ENCODE results near the gene MMP11. TPM values are rescaled to one million over a fixed set of nuclear protein-coding genes. Genes with fewer than 3 reads are reported as not detected.

MMP11 gene
- total RNA-seq, 4 donors from 2014 or later: 4.5 to 7.3 (median 5.6) TPM

- WGBS, 2 donors: 79 to 89% methylated on average over 5 to 9 of the region's 9 CpGs
- H3K9me3 ChIP-seq: no peaks in the 10 kb centered on the region
- DNase-seq (ENCODE audit: low spot score in 2 of 2): no peak
- H3K4me3 ChIP-seq: no peak overlapping the region
- no peak overlapping the region for H3K27ac ChIP-seq
- peaks cover 0 to 16% (median 0%) of the 10 kb centered on the region in 3 donors for H3K36me3 ChIP-seq
- H3K4me1 ChIP-seq: peaks cover 0 to 56% (median 12%) of the 10 kb centered on the region in 4 donors
- no peak for TF ChIP-seq CTCF (IDR thresholded peaks at IDR 0.05)
- no peak for TF ChIP-seq POLR2A (IDR thresholded peaks at IDR 0.05)
- TF ChIP-seq EP300 (IDR thresholded peaks at IDR 0.05): no peak
- H3K27me3 ChIP-seq: no peaks in the 10 kb centered on the region
These were observed 7.5 kb upstream of the MMP11 start for GRCh38 chr22:23764899-23765881.

GRCh38 chr22:23767303-23767672 lies 5.4 kb upstream of the MMP11 start:
- DNase-seq (ENCODE audit: low spot score in 2 of 2): no peak
- TF ChIP-seq CTCF (IDR thresholded peaks at IDR 0.05): no peak
- WGBS, 2 donors: 0 to 12% methylated on average over 1 to 24 of the region's 27 CpGs
- H3K36me3 ChIP-seq: peaks cover 0 to 16% (median 0%) of the 10 kb centered on the region in 3 donors
- H3K4me1 ChIP-seq: peaks cover 0 to 73% (median 18%) of the 10 kb centered on the region in 4 donors
- peak overlapping the region; percentile 48 to 80 (median 67) for H3K4me3 ChIP-seq
- H3K9me3 ChIP-seq: no peaks in the 10 kb centered on the region
- H3K27ac ChIP-seq: peak overlapping the region; percentile 86 to 92 (median 89)
- H3K27me3 ChIP-seq: no peaks in the 10 kb centered on the region

- H3K9me3 ChIP-seq: no peaks in the 10 kb centered on the region
- peaks cover 0 to 16% (median 0%) of the 10 kb centered on the region in 3 donors for H3K36me3 ChIP-seq
- H3K27me3 ChIP-seq: no peaks in the 10 kb centered on the region
- peak; percentile 60 to 74 for DNase-seq (ENCODE audit: low spot score in 2 of 2)
- H3K27ac ChIP-seq: peak within 1 kb of the TSS; percentile 86 to 92 (median 89)
- 3% methylated on average over 35 to 39 of the region's 63 CpGs for WGBS, 2 donors
- TF ChIP-seq EP300 (IDR thresholded peaks at IDR 0.05): peak in 1 of 2 donors; percentile 81
- TF ChIP-seq POLR2A (IDR thresholded peaks at IDR 0.05): peak; percentile 62 to 81
- peak; percentile 76 to 95 (median 84) for TF ChIP-seq CTCF (IDR thresholded peaks at IDR 0.05)
- H3K4me3 ChIP-seq: peak within 1 kb of the TSS; percentile 48 to 80 (median 67)
- H3K4me1 ChIP-seq: peaks cover 0 to 75% (median 20%) of the 10 kb centered on the region in 4 donors
These were observed 4.7 kb upstream of the MMP11 start, which contains the start of gene CHCHD10 for GRCh38 chr22:23767673-23768548. TSS of gene CHCHD10 (minus strand) at chr22:23767972. CDS start at chr22:23767874, 98 bp downstream.

GRCh38 chr22:23769321-23769965 lies 3.2 kb upstream of the MMP11 start:
- peaks cover 0 to 76% (median 26%) of the 10 kb centered on the region in 4 donors for H3K4me1 ChIP-seq

More at GRCh38 chr22:23769321-23769965, 3.2 kb upstream of the MMP11 start:
- Histone ChIP-seq H3K27ac (no peak overlapping the region), H3K27me3 (no peaks in the 10 kb centered on the region), H3K36me3 (peaks cover 0 to 16% (median 0%) of the 10 kb centered on the region in 3 donors), H3K4me3 (no peak overlapping the region), H3K9me3 (no peaks in the 10 kb centered on the region)
- WGBS, 2 donors: 75 to 77% methylated on average over 6 of the region's 6 CpGs
- DNase-seq (ENCODE audit: low spot score in 2 of 2): no peak
- TF ChIP-seq POLR2A (IDR thresholded peaks at IDR 0.05) (no peak), EP300 (IDR thresholded peaks at IDR 0.05) (no peak), CTCF (IDR thresholded peaks at IDR 0.05) (no peak)
